ENCODE data around the gene LRMDA. TPM values are rescaled to one million over a fixed set of nuclear protein-coding genes. Genes with fewer than 3 reads are reported as not detected.
A peak's percentile ranks its signal among the peaks of the same experiment; 100 is the strongest.

The LRMDA gene
- total and polyA plus RNA-seq, 4 donors: 12.1 to 40.8 (median 21.6) TPM

GRCh38 chr10:75935650-75936400 lies 504.4 kb downstream of the LRMDA start:
- no peaks in the 10 kb centered on the region for H3K9me3 ChIP-seq (ENCODE audit: control insufficient read depth in 4 of 4, insufficient read depth in 3 of 4, low read length in 3 of 4)
- TF ChIP-seq CTCF (IDR thresholded peaks at IDR 0.05; ENCODE audit: control extremely low read depth, extremely low read depth): no peak
- no peak overlapping the region for H3K9ac ChIP-seq (ENCODE audit: insufficient read depth in 1 of 2, low read length in 2 of 2)
- DNase-seq: peak in 1 of 3 donors; percentile 13
- H3K4me1 ChIP-seq (ENCODE audit: control insufficient read depth in 5 of 5, insufficient read depth in 5 of 5, low read length in 5 of 5): no peaks in the 10 kb centered on the region
- no peak for ATAC-seq (ENCODE audit: insufficient read depth, low FRiP score)
- H3K36me3 ChIP-seq (ENCODE audit: control insufficient read depth in 4 of 4, insufficient read depth in 4 of 4, low read length in 4 of 4): no peaks in the 10 kb centered on the region
- H3K4me3 ChIP-seq: no peak overlapping the region
- 68 to 78% methylated on average over 5 of the region's 5 CpGs for WGBS, 2 donors
- H3K27me3 ChIP-seq (ENCODE audit: control insufficient read depth in 3 of 3, insufficient read depth in 3 of 3, low read length in 2 of 3): no peaks in the 10 kb centered on the region
- H3K27ac ChIP-seq (ENCODE audit: low read depth in 1 of 2, low read length in 1 of 2): no peak overlapping the region

- no peak for ATAC-seq (ENCODE audit: insufficient read depth, low FRiP score)
- WGBS, 2 donors: 29 to 44% methylated on average over 2 of the region's 2 CpGs
These were observed 505.4 kb downstream of the LRMDA start for GRCh38 chr10:75936841-75937240.

GRCh38 chr10:75937823-75938222 lies 506.4 kb downstream of the LRMDA start:
- WGBS, 2 donors: 87 to 90% methylated on average over 2 of the region's 2 CpGs
- no peaks in the 10 kb centered on the region for H3K4me1 ChIP-seq (ENCODE audit: control insufficient read depth in 5 of 5, insufficient read depth in 5 of 5, low read length in 5 of 5)
- DNase-seq (no peak), ATAC-seq (ENCODE audit: insufficient read depth, low FRiP score) (no peak)
- H3K9ac ChIP-seq (ENCODE audit: insufficient read depth in 1 of 2, low read length in 2 of 2): no peak overlapping the region
- H3K9me3 ChIP-seq (ENCODE audit: control insufficient read depth in 4 of 4, insufficient read depth in 3 of 4, low read length in 3 of 4): no peaks in the 10 kb centered on the region
- H3K36me3 ChIP-seq (ENCODE audit: control insufficient read depth in 4 of 4, insufficient read depth in 4 of 4, low read length in 4 of 4): no peaks in the 10 kb centered on the region
- H3K4me3 ChIP-seq: no peak overlapping the region
- TF ChIP-seq CTCF (IDR thresholded peaks at IDR 0.05; ENCODE audit: control extremely low read depth, extremely low read depth): no peak
- H3K27ac ChIP-seq (ENCODE audit: low read depth in 1 of 2, low read length in 1 of 2): no peak overlapping the region
- no peaks in the 10 kb centered on the region for H3K27me3 ChIP-seq (ENCODE audit: control insufficient read depth in 3 of 3, insufficient read depth in 3 of 3, low read length in 2 of 3)

More at GRCh38 chr10:75936841-75937240, 505.4 kb downstream of the LRMDA start:
- Histone ChIP-seq H3K27me3 (ENCODE audit: control insufficient read depth in 3 of 3, insufficient read depth in 3 of 3, low read length in 2 of 3) (no peaks in the 10 kb centered on the region), H3K4me1 (ENCODE audit: control insufficient read depth in 5 of 5, insufficient read depth in 5 of 5, low read length in 5 of 5) (no peaks in the 10 kb centered on the region), H3K9ac (ENCODE audit: insufficient read depth in 1 of 2, low read length in 2 of 2) (no peak overlapping the region), H3K9me3 (ENCODE audit: control insufficient read depth in 4 of 4, insufficient read depth in 3 of 4, low read length in 3 of 4) (no peaks in the 10 kb centered on the region), H3K36me3 (ENCODE audit: control insufficient read depth in 4 of 4, insufficient read depth in 4 of 4, low read length in 4 of 4) (no peaks in the 10 kb centered on the region), H3K4me3 (no peak overlapping the region), H3K27ac (ENCODE audit: low read depth in 1 of 2, low read length in 1 of 2) (no peak overlapping the region)
- no peak for DNase-seq
- TF ChIP-seq CTCF (IDR thresholded peaks at IDR 0.05; ENCODE audit: control extremely low read depth, extremely low read depth): no peak

Measured in lung (tissue), 12 donors.